Psoas muscle (tissue), 8 donors: ENCODE results near the gene GABRB3. TPM values are rescaled to one million over a fixed set of nuclear protein-coding genes. Genes with fewer than 3 reads are reported as not detected.

Experiments used
- ATAC-seq, 4 donors: fragments of 200-7000 bp; cut with Tn5 transposase; one replicate each; pipeline ENCODE4 v1.9.1; 2020; ENCODE audit warnings: moderate library complexity in 3 of 4, mild to moderate bottlenecking in 2 of 4
- DNase-seq, 2 donors: peaks; one replicate each; pipeline ENCODE4 v3.0.0-alpha.2; 2020
- H3K27ac ChIP-seq: fragments of 200-600 bp; one replicate; pipeline ENCODE4 v1.8.0; 2022
- H3K27me3 ChIP-seq, 3 donors: fragments of 200-600 bp in 1 of 3; one replicate each; pipeline versions ENCODE4 v1.6.1 to v1.8.0; 2013 to 2022; ENCODE audit warnings: low read length in 2 of 3, mild to moderate bottlenecking in 2 of 3, moderate library complexity in 1 of 3; ENCODE audit not compliant: insufficient read depth in 3 of 3
- H3K36me3 ChIP-seq, 2 donors: fragments of 200-600 bp in 1 of 2; one replicate each; pipeline versions ENCODE4 v1.6.1 to v1.8.0; 2013 to 2022; ENCODE audit warnings: low read depth in 1 of 2, mild to moderate bottlenecking in 1 of 2, moderate library complexity in 1 of 2; ENCODE audit not compliant: insufficient read depth in 1 of 2
- H3K4me1 ChIP-seq: fragments of 200-600 bp; one replicate; pipeline ENCODE4 v1.8.0; 2022
- H3K4me3 ChIP-seq: fragments of 200-600 bp; one replicate; pipeline ENCODE4 v1.8.0; 2022; ENCODE audit warnings: mild to moderate bottlenecking
- H3K9me3 ChIP-seq: fragments of 200-600 bp; one replicate; pipeline ENCODE4 v1.8.0; 2022
- CTCF ChIP-seq: fragments of 200-600 bp; IDR thresholded peaks from one replicate; pipeline ENCODE4 v1.8.0; 2022; ENCODE audit warnings: antibody characterized with exemption
- WGBS, 3 donors: extraction: QIAGEN DNeasy Blood & Tissue Kit; methylation state at CpG; one replicate each; pipeline versions ENCODE4 v1.1.6 to v1.1.7; 2013; 5-methylcytosine and 5-hydroxymethylcytosine counted together
- intact Hi-C, 2 donors: fragments of 100-400 bp; cut with DNase I; formaldehyde crosslinking; loops; one replicate each; pipeline versions ENCODE4 v1.11.0 to v1.14.2; 2022
- polyA plus RNA-seq, 3 donors: library from polyadenylated mRNA; stranded (reverse); fragments of 200-250 nt; gene quantifications; one replicate each; pipeline ENCODE4 v1.2.3, GENCODE V29; 2013
- total RNA-seq, 4 donors: library from RNA; stranded (reverse); fragmentation: NEBNext Ultra II Directional in 2 of 4; extraction: Animal tissue kit (Norgen Biotek cat#: 25700) in 2 of 4; gene quantifications; one replicate each; pipeline versions ENCODE4 v1.2.1 to v1.2.4, GENCODE V29; 2021 to 2023
- donor health status: healthy with polysubstance abuse.
- donor health status: DM: no; HTN: no; CAD: no; lungs with moderate emphysema.
- donor health status: Bipolar disorder and iron deficiency.
- donor health status: healthy.
- donor health status: DM: yes; HTN: yes; CAD: no.
- donor health status: DM: no; HTN: no; CAD: no.
- donor health status: DM: no; HTN: no; CAD: no.
- donor health status: DM: yes; HTN: yes; CAD: no.

Gene GABRB3
- total and polyA plus RNA-seq, 7 donors, result 0.10 to 1.0 (median 0.25) TPM

GRCh38 chr15:26729581-26729980, 43.3 kb downstream of the GABRB3 start:
- Histone ChIP-seq H3K27me3 (no peaks in the 10 kb centered on the region), H3K9me3 (peaks cover 9% of the 10 kb centered on the region), H3K4me1 (no peaks in the 10 kb centered on the region), H3K4me3 (no peak overlapping the region), H3K27ac (no peak overlapping the region), H3K36me3 (no peaks in the 10 kb centered on the region)
- ATAC-seq (no peak), DNase-seq (no peak)
- TF ChIP-seq CTCF, result no peak
- intact Hi-C loops, result no loop called here

GRCh38 chr15:26729030-26729429, 43.8 kb downstream of the GABRB3 start:
- 71 to 80% (median 73%) methylated on average over 5 of the region's 5 CpGs for WGBS, 3 donors
- ATAC-seq, result no peak
- Histone ChIP-seq H3K36me3 (no peaks in the 10 kb centered on the region), H3K27ac (no peak overlapping the region), H3K27me3 (no peaks in the 10 kb centered on the region), H3K4me1 (no peaks in the 10 kb centered on the region), H3K4me3 (no peak overlapping the region), H3K9me3 (peaks cover 9% of the 10 kb centered on the region)
- no peak for DNase-seq
- no peak for TF ChIP-seq CTCF
- intact Hi-C loops, result no loop called here

- no peak overlapping the region for H3K27ac ChIP-seq
- no peak for TF ChIP-seq CTCF
- ATAC-seq (no peak), DNase-seq (no peak)
- H3K9me3 ChIP-seq, result no peaks in the 10 kb centered on the region
- 88 to 95% (median 93%) methylated on average over 2 of the region's 2 CpGs for WGBS, 3 donors
- H3K4me3 ChIP-seq, result no peak overlapping the region
- H3K4me1 ChIP-seq, result no peaks in the 10 kb centered on the region
- no peaks in the 10 kb centered on the region for H3K36me3 ChIP-seq
- no peaks in the 10 kb centered on the region for H3K27me3 ChIP-seq
- intact Hi-C loops, result no loop called here
These were observed 48.3 kb downstream of the GABRB3 start for GRCh38 chr15:26724381-26725150.

- WGBS, 3 donors, result 25 to 47% (median 37%) methylated on average over 5 of the region's 5 CpGs
- intact Hi-C loops, result no loop called here
- ATAC-seq (no peak), DNase-seq (no peak)
- no peaks in the 10 kb centered on the region for H3K9me3 ChIP-seq
- no peaks in the 10 kb centered on the region for H3K27me3 ChIP-seq
- TF ChIP-seq CTCF, result no peak
- H3K4me1 ChIP-seq, result no peaks in the 10 kb centered on the region
- H3K27ac ChIP-seq, result no peak overlapping the region
- no peak overlapping the region for H3K4me3 ChIP-seq
- no peaks in the 10 kb centered on the region for H3K36me3 ChIP-seq
These were observed 50.2 kb downstream of the GABRB3 start for GRCh38 chr15:26722621-26723160.
